GM10248 (cell line): Measurements from ENCODE around the gene VAV2.

Experiments
- CTCF ChIA-PET: fragments of 300-600 bp; sonication (Branson Sonifier 250); formaldehyde crosslinking; extraction: SDS; loops from one replicate; lab custom pipeline; 2021; ENCODE audit warnings: antibody characterized with exemption; lab: Yijun Ruan, JAX
- POLR2A ChIA-PET: fragments of 350-650 bp; sonication (Branson Sonifier 250); formaldehyde crosslinking; extraction: SDS; loops from one replicate; lab custom pipeline; 2020; ENCODE audit warnings: antibody characterized with exemption; lab: Yijun Ruan, JAX
- DNase-seq: peaks from one replicate; pipeline ENCODE4 v3.0.0; 2012; ENCODE audit errors: extremely low spot score
- TF ChIP-seq, protein P1 (sequence below): IDR thresholded peaks from 2 replicates; pipeline ENCODE4 v1.5.1; 2012; ENCODE audit warnings: mild to moderate bottlenecking, low read depth; ENCODE audit errors: extremely low read depth, missing control alignments, control extremely low read depth

Gene VAV2

DNA sequence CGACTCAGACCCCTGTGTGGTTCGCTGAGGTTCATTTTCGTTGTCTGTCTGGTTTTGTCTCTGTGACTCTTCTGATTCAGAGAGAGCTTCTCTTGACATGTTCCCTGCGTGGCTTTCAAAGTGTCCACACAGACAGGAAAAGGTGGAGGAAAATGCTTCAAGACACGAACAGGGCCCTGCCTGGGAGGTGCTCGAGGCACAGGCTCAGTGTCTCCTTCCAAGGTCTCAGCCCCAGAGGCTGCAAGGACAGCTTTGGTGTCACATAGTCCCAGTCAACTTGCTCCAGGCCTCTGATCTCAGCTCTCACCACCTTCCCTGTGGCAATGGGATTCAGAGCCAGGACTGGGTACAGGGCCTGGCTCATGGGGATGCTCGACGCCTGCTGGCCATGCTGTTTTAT lies 202.3 kb downstream of the VAV2 start:
- ChIA-PET CTCF (interaction anchor here (1.2 to 11.3 kb wide), 2 partner anchors 47 to 205 kb away, joined by 4 to 186 read pairs; no protein-coding TSS in a partner anchor), POLR2A (no interaction called here)
- TF ChIP-seq, protein P1, sequence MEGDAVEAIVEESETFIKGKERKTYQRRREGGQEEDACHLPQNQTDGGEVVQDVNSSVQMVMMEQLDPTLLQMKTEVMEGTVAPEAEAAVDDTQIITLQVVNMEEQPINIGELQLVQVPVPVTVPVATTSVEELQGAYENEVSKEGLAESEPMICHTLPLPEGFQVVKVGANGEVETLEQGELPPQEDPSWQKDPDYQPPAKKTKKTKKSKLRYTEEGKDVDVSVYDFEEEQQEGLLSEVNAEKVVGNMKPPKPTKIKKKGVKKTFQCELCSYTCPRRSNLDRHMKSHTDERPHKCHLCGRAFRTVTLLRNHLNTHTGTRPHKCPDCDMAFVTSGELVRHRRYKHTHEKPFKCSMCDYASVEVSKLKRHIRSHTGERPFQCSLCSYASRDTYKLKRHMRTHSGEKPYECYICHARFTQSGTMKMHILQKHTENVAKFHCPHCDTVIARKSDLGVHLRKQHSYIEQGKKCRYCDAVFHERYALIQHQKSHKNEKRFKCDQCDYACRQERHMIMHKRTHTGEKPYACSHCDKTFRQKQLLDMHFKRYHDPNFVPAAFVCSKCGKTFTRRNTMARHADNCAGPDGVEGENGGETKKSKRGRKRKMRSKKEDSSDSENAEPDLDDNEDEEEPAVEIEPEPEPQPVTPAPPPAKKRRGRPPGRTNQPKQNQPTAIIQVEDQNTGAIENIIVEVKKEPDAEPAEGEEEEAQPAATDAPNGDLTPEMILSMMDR: no peak
- no peak for DNase-seq

DNA sequence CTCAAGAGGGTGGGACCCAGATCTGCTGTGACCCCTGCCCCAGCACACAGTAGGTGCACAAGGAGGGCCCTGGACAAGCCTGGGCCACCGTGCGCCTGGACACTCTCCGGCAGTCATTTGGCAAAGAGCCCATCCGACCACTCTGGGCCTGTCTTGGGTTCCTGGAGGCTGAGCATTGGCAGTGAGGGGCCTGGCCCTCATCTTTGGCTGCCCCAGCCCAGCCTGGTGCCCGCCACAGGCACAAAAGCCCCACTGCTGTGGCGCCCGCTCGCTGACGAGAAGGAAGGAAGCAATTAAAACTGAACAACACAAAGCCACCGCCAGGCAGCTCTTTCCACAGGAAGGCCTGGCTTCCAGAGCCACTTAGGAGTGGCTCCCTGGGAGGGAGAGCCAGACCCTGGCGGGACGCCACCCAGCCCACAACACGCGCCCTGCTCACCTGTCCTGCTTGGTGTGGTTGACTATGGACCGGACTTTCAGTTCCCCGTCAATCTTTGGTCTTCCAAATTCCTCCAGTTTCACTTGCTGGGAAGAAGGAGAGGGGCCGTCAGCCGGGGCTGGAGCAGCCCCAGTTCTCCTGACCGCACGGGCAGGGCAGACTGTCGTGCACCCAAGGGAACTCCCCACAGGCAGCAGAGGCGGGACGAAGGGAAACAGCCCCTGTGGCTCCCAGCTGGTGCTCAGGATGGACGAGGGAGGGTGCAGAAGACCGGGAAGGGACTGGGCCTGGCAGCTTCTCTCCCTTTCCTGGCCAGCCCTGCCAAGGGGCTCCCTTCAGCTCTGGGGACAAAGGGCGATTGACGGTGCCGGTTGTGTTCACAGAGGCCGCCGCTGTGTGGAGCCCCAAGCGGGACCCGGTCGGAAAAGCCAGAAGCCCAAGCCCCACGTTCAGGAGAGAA lies 203.1 kb downstream of the VAV2 start:
- TF ChIP-seq, protein P1: no peak
- ChIA-PET POLR2A (no interaction called here), CTCF (interaction anchor here (1.2 to 11.3 kb wide), 2 partner anchors 46 to 205 kb away, joined by 4 to 186 read pairs; no protein-coding TSS in a partner anchor)
- DNase-seq: no peak

DNA sequence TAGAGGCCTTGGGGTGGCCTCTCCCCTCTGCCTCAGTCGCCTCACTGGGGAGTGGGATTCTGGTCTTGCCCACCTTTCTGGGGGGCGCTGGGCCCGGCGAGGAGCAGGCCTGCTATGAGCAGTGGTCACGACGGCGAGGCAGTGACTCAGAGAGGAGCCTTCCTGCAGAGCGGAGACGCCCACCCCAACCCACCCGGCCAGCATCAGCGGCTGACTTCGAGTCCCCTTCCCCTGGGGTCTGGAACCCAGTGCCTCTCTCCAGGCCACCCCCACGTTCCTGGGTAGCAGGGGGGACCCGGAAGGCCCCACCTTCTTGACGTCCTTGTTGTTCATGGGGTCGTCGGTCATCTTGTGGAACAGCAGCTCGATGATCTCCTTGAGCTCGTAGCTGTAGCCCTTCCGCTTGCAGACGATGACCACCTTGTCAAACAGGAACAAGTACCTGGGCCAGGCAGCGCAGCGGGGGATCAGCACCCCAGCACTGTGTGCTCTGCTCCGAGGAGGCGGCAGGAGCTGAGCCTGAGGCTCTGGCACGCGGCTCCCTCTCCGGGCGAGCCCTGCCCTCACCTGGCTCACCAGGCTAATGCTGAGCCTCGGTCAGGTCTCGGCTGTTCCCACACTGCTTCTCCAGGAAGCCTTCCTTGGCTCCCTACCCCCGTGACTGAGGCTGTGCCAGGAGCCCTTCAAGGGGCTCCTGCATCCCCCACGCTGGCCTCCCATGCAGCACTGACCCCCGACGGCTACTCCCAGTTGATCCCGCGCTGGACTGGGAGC lies 203.9 kb downstream of the VAV2 start:
- no peak for DNase-seq
- ChIA-PET POLR2A (no interaction called here), CTCF (interaction anchor here (1.4 to 11.3 kb wide), 2 partner anchors 19 to 206 kb away, joined by 3 to 186 read pairs; no protein-coding TSS in a partner anchor)
- TF ChIP-seq, protein P1: no peak

DNA sequence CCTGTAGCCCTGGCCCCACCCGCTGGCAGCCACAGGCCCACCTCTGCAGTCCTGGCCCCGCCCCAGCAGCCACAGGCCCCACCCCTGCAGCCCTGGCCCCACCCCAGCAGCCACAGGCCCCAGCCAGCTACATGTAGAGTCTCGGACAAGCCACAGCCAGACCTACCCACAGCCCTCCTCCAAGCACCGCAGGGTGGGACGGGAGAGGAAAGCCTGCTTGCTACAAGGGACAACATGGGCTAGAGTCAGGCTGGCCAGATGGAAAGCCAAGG lies 204.4 kb downstream of the VAV2 start:
- DNase-seq: peak; percentile 94
- ChIA-PET CTCF (interaction anchor here (1.4 to 11.3 kb wide), 2 partner anchors 19 to 207 kb away, joined by 3 to 186 read pairs; no protein-coding TSS in a partner anchor), POLR2A (no interaction called here)
- TF ChIP-seq, protein P1: no peak

DNA sequence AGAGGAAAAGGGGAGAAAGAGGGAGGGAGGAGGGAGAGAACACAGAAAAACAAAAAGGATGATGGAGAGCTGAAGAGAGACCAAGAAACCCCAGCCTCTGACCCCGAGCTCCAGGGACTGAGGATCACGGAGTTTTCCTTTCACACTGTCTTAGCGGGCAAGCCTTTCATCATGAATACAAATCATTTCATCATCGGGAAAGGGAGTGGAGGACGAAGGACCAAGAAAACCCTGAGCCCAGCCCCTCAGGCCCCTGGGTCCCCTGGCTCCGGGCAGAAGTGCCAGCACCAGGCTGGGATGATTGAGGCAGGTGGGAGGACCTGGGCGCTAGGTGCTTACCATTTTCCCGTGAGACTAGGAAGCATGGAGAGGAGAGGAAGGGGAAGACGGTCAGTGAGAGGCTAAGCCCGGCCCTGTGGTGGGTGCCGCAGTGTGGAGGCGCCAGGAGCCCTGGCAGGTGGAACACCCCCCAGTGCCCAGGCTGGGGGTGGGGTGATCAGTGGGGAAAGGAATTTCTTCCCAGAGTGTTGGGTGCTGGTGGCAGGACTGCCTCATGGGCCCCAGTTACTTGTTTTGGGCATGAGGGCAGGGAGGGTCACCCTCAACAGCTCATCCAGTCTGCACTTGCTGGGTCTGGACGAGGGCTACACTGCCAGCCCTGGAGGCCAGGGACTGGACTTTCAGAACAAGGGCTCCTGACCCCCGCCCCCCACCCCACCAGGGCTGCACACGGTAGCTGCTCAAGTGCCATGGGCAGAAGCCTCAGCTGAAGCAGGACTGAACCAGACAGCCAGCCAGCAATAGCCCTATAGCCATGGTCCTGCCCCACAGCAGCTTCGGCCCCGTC lies 205.0 kb downstream of the VAV2 start:
- TF ChIP-seq, protein P1: no peak
- ChIA-PET POLR2A (no interaction called here), CTCF (interaction anchor here (1.0 to 11.3 kb wide), 3 partner anchors 18 to 207 kb away, joined by 3 to 186 read pairs (median 3); no protein-coding TSS in a partner anchor)
- no peak for DNase-seq
